ENCODE measurements around the gene LGI2. TPM values are rescaled to one million over a fixed set of nuclear protein-coding genes. Genes with fewer than 3 reads are reported as not detected.

LGI2 gene
- total RNA-seq, 1 experiment from 2014 or later = 1.4 TPM

DNA sequence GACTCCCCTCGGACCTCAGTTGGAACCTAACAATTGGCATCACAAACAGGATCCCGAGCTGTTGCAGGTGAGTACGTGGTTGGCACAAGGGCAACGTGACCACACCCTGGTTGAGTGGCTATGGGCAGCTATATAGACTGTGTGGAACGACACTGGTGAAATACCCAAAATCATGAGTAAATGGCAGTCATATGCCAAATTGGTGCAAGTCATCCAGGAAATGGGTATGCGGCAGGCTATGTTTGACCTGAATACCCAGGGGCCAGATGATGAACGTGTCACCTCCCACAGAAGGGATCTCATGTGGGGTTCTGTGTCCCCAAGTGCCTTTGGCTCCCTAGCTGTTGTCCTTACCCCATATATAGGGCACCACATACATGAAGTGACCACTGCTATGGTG lies 64.7 kb downstream of the LGI2 start:
- no peak overlapping the region for H2AK5ac ChIP-seq (ENCODE audit: insufficient read length, low read length)
- no peaks in the 10 kb centered on the region for H3K23me2 ChIP-seq (ENCODE audit: insufficient read length, low read depth, low read length, poor library complexity, severe bottlenecking)
- no peaks in the 10 kb centered on the region for H3K27me3 ChIP-seq (ENCODE audit: insufficient read depth, low read length)
- no peak overlapping the region for H4K5ac ChIP-seq (ENCODE audit: insufficient read length, low read depth, low read length)
- H3K4ac ChIP-seq (ENCODE audit: low read depth, low read length) = no peak overlapping the region
- H2BK5ac ChIP-seq (ENCODE audit: insufficient read length, low read length) = no peak overlapping the region
- no peak overlapping the region for H3K27ac Mint-ChIP-seq
- no peak overlapping the region for H2BK15ac ChIP-seq (ENCODE audit: low read depth, low read length)
- TF ChIP-seq, protein P1, sequence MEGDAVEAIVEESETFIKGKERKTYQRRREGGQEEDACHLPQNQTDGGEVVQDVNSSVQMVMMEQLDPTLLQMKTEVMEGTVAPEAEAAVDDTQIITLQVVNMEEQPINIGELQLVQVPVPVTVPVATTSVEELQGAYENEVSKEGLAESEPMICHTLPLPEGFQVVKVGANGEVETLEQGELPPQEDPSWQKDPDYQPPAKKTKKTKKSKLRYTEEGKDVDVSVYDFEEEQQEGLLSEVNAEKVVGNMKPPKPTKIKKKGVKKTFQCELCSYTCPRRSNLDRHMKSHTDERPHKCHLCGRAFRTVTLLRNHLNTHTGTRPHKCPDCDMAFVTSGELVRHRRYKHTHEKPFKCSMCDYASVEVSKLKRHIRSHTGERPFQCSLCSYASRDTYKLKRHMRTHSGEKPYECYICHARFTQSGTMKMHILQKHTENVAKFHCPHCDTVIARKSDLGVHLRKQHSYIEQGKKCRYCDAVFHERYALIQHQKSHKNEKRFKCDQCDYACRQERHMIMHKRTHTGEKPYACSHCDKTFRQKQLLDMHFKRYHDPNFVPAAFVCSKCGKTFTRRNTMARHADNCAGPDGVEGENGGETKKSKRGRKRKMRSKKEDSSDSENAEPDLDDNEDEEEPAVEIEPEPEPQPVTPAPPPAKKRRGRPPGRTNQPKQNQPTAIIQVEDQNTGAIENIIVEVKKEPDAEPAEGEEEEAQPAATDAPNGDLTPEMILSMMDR (conservative IDR thresholded peaks at IDR 0.05) = no peak
- no peak overlapping the region for H3K56ac ChIP-seq (ENCODE audit: insufficient read length, low read depth, low read length)
- H3K18ac ChIP-seq (ENCODE audit: insufficient read length, low read depth, low read length) = no peak overlapping the region
- peak; percentile 15 for DNase-seq
- H2BK12ac ChIP-seq (ENCODE audit: insufficient read length, low read depth, low read length) = no peak overlapping the region
- no peak overlapping the region for H2BK20ac ChIP-seq (ENCODE audit: low read depth, low read length, poor library complexity, severe bottlenecking)
- no peak overlapping the region for H4K8ac ChIP-seq (replicated peaks; ENCODE audit: insufficient read length, low read depth, low read length)
- no peaks in the 10 kb centered on the region for H3K79me2 ChIP-seq (ENCODE audit: insufficient read depth, low read length)
- peaks cover 13% of the 10 kb centered on the region for H3K9me3 ChIP-seq (ENCODE audit: control insufficient read depth, low read depth, low read length)
- no peak overlapping the region for H3K14ac ChIP-seq (ENCODE audit: insufficient read depth, low read length)
- no peak overlapping the region for H3T11ph ChIP-seq (ENCODE audit: low read length)
- peaks cover 4% of the 10 kb centered on the region for H3K27me3 Mint-ChIP-seq (ENCODE audit: low read depth)
- H3K79me1 ChIP-seq (ENCODE audit: insufficient read depth, low read depth, low read length, poor library complexity, severe bottlenecking) = no peaks in the 10 kb centered on the region
- no peaks in the 10 kb centered on the region for H3K4me1 Mint-ChIP-seq
- H4K91ac ChIP-seq (ENCODE audit: insufficient read length, low read depth, low read length) = no peak overlapping the region
- no peak overlapping the region for H3K9ac ChIP-seq (ENCODE audit: extremely low read depth, insufficient read length, low read length)
- no peak overlapping the region for H3K27ac ChIP-seq (ENCODE audit: insufficient read length, low read depth, low read length)
- no peak overlapping the region for H2AFZ ChIP-seq (ENCODE audit: low read length)
- no peak overlapping the region for H3K23ac ChIP-seq (ENCODE audit: insufficient read length, low read depth, low read length)
- peaks cover 11 to 40% (median 30%) of the 10 kb centered on the region in 3 experiments for H3K36me3 Mint-ChIP-seq (ENCODE audit: insufficient read depth in 1 of 3, low read depth in 3 of 3)
- no peak overlapping the region for H2BK120ac ChIP-seq (ENCODE audit: low read depth, low read length, poor library complexity, severe bottlenecking)
- no CpG with 5 or more reads among the region's 7 CpGs for WGBS (ENCODE audit: extremely low coverage, insufficient read length, low lambda C conversion rate)
- H3K9me3 Mint-ChIP-seq = peaks cover 40 to 42% of the 10 kb centered on the region in 2 experiments
- H3K4me2 ChIP-seq (ENCODE audit: insufficient read depth, insufficient read length, low read length) = no peak overlapping the region
- no peak overlapping the region for H3K4me3 Mint-ChIP-seq
- H4K20me1 ChIP-seq (ENCODE audit: control insufficient read depth, insufficient read depth, insufficient read length) = no peaks in the 10 kb centered on the region
- no peaks in the 10 kb centered on the region for H3K4me1 ChIP-seq (ENCODE audit: insufficient read depth, low read length)
